WTC11 (cell line): Measurements from ENCODE around the gene AFF2.

Experiments
- ESRRA ChIP-seq: sonication (generic); formaldehyde crosslinking; IDR thresholded peaks from 2 replicates; pipeline ENCODE4 v1.8.1; 2022; ENCODE audit warnings: mild to moderate bottlenecking, missing genetic modification reagents, borderline replicate concordance
- MYBL2 ChIP-seq: sonication (generic); formaldehyde crosslinking; IDR thresholded peaks from 2 replicates; pipeline ENCODE4 v1.8.1; 2023; ENCODE audit warnings: mild to moderate bottlenecking, moderate library complexity, missing genetic modification reagents
- RELA ChIP-seq: sonication (generic); formaldehyde crosslinking; IDR thresholded peaks from 2 replicates; pipeline ENCODE4 v1.8.1; 2022; ENCODE audit warnings: missing genetic modification reagents, mild to moderate bottlenecking, borderline replicate concordance
- SP1 ChIP-seq: sonication (generic); formaldehyde crosslinking; conservative IDR thresholded peaks from 2 replicates; pipeline ENCODE4 v1.8.1; 2022; ENCODE audit warnings: missing genetic modification reagents
- ZNF317 ChIP-seq: sonication (generic); formaldehyde crosslinking; IDR thresholded peaks from 2 replicates; pipeline ENCODE4 v1.8.1; 2023; ENCODE audit warnings: low read depth, mild to moderate bottlenecking, moderate library complexity, missing genetic modification reagents, borderline replicate concordance
- TF ChIP-seq, protein P1 (sequence below): fragments of 200-600 bp; IDR thresholded peaks from 2 replicates; pipeline ENCODE4 v1.8.0; 2022; ENCODE audit warnings: antibody characterized with exemption
- TF ChIP-seq, protein P2 (sequence below): sonication (generic); formaldehyde crosslinking; IDR thresholded peaks from 2 replicates; pipeline ENCODE4 v1.8.0; 2022; ENCODE audit warnings: missing genetic modification reagents
- TF ChIP-seq, protein P3 (sequence below): sonication (generic); formaldehyde crosslinking; IDR thresholded peaks from 2 replicates; pipeline ENCODE4 v1.8.1; 2023; ENCODE audit warnings: mild to moderate bottlenecking, missing genetic modification reagents
- TF ChIP-seq, protein P4 (sequence below): sonication (generic); formaldehyde crosslinking; IDR thresholded peaks from 2 replicates; pipeline ENCODE4 v1.8.0; 2023; ENCODE audit warnings: missing genetic modification reagents, mild to moderate bottlenecking, borderline replicate concordance
- TF ChIP-seq, protein P5 (sequence below): fragments of 250-450 bp; sonication (Bioruptor Pico); IDR thresholded peaks from 2 replicates; pipeline ENCODE4 v2.1.2; 2022; ENCODE audit warnings: mild to moderate bottlenecking, moderate library complexity

DNA sequence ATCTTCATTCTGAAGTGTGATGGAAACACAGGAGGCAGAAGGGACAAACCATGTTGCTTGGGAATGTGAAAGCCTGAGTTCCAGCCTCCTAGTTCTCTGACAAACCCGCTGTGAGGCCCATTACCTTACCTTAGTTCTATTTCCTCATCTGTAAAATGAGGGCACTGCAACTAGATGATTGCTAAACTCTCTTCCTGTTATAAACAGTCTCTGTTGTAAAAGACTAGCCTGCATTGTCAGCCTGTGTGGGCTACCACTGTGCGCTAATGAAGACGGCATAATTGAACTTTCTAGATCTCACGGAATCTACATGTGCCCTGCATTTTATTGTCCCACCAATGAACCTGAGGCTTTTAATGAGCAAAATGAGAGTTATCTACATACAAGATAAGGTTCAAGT, 147.2 kb downstream of the AFF2 start:
- TF ChIP-seq, protein P1, sequence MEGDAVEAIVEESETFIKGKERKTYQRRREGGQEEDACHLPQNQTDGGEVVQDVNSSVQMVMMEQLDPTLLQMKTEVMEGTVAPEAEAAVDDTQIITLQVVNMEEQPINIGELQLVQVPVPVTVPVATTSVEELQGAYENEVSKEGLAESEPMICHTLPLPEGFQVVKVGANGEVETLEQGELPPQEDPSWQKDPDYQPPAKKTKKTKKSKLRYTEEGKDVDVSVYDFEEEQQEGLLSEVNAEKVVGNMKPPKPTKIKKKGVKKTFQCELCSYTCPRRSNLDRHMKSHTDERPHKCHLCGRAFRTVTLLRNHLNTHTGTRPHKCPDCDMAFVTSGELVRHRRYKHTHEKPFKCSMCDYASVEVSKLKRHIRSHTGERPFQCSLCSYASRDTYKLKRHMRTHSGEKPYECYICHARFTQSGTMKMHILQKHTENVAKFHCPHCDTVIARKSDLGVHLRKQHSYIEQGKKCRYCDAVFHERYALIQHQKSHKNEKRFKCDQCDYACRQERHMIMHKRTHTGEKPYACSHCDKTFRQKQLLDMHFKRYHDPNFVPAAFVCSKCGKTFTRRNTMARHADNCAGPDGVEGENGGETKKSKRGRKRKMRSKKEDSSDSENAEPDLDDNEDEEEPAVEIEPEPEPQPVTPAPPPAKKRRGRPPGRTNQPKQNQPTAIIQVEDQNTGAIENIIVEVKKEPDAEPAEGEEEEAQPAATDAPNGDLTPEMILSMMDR, result no peak
- TF ChIP-seq SP1 (CRISPR knock-in tag) (no peak), MYBL2 (CRISPR knock-in tag) (no peak), ZNF317 (no peak), RELA (CRISPR knock-in tag) (no peak), ESRRA (no peak)
- TF ChIP-seq, protein P2, sequence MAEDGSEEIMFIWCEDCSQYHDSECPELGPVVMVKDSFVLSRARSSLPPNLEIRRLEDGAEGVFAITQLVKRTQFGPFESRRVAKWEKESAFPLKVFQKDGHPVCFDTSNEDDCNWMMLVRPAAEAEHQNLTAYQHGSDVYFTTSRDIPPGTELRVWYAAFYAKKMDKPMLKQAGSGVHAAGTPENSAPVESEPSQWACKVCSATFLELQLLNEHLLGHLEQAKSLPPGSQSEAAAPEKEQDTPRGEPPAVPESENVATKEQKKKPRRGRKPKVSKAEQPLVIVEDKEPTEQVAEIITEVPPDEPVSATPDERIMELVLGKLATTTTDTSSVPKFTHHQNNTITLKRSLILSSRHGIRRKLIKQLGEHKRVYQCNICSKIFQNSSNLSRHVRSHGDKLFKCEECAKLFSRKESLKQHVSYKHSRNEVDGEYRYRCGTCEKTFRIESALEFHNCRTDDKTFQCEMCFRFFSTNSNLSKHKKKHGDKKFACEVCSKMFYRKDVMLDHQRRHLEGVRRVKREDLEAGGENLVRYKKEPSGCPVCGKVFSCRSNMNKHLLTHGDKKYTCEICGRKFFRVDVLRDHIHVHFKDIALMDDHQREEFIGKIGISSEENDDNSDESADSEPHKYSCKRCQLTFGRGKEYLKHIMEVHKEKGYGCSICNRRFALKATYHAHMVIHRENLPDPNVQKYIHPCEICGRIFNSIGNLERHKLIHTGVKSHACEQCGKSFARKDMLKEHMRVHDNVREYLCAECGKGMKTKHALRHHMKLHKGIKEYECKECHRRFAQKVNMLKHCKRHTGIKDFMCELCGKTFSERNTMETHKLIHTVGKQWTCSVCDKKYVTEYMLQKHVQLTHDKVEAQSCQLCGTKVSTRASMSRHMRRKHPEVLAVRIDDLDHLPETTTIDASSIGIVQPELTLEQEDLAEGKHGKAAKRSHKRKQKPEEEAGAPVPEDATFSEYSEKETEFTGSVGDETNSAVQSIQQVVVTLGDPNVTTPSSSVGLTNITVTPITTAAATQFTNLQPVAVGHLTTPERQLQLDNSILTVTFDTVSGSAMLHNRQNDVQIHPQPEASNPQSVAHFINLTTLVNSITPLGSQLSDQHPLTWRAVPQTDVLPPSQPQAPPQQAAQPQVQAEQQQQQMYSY (CRISPR knock-in tag), result no peak
- TF ChIP-seq, protein P3, sequence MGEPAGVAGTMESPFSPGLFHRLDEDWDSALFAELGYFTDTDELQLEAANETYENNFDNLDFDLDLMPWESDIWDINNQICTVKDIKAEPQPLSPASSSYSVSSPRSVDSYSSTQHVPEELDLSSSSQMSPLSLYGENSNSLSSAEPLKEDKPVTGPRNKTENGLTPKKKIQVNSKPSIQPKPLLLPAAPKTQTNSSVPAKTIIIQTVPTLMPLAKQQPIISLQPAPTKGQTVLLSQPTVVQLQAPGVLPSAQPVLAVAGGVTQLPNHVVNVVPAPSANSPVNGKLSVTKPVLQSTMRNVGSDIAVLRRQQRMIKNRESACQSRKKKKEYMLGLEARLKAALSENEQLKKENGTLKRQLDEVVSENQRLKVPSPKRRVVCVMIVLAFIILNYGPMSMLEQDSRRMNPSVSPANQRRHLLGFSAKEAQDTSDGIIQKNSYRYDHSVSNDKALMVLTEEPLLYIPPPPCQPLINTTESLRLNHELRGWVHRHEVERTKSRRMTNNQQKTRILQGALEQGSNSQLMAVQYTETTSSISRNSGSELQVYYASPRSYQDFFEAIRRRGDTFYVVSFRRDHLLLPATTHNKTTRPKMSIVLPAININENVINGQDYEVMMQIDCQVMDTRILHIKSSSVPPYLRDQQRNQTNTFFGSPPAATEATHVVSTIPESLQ, result no peak
- TF ChIP-seq, protein P4, sequence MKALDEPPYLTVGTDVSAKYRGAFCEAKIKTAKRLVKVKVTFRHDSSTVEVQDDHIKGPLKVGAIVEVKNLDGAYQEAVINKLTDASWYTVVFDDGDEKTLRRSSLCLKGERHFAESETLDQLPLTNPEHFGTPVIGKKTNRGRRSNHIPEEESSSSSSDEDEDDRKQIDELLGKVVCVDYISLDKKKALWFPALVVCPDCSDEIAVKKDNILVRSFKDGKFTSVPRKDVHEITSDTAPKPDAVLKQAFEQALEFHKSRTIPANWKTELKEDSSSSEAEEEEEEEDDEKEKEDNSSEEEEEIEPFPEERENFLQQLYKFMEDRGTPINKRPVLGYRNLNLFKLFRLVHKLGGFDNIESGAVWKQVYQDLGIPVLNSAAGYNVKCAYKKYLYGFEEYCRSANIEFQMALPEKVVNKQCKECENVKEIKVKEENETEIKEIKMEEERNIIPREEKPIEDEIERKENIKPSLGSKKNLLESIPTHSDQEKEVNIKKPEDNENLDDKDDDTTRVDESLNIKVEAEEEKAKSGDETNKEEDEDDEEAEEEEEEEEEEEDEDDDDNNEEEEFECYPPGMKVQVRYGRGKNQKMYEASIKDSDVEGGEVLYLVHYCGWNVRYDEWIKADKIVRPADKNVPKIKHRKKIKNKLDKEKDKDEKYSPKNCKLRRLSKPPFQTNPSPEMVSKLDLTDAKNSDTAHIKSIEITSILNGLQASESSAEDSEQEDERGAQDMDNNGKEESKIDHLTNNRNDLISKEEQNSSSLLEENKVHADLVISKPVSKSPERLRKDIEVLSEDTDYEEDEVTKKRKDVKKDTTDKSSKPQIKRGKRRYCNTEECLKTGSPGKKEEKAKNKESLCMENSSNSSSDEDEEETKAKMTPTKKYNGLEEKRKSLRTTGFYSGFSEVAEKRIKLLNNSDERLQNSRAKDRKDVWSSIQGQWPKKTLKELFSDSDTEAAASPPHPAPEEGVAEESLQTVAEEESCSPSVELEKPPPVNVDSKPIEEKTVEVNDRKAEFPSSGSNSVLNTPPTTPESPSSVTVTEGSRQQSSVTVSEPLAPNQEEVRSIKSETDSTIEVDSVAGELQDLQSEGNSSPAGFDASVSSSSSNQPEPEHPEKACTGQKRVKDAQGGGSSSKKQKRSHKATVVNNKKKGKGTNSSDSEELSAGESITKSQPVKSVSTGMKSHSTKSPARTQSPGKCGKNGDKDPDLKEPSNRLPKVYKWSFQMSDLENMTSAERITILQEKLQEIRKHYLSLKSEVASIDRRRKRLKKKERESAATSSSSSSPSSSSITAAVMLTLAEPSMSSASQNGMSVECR (CRISPR knock-in tag), result no peak
- TF ChIP-seq, protein P5, sequence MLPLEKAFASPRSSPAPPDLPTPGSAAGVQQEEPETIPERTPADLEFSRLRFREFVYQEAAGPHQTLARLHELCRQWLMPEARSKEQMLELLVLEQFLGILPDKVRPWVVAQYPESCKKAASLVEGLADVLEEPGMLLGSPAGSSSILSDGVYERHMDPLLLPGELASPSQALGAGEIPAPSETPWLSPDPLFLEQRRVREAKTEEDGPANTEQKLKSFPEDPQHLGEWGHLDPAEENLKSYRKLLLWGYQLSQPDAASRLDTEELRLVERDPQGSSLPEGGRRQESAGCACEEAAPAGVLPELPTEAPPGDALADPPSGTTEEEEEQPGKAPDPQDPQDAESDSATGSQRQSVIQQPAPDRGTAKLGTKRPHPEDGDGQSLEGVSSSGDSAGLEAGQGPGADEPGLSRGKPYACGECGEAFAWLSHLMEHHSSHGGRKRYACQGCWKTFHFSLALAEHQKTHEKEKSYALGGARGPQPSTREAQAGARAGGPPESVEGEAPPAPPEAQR, result no peak
